ENCODE data around the gene RASAL2. TPM values are rescaled to one million over a fixed set of nuclear protein-coding genes. Genes with fewer than 3 reads are reported as not detected.
"Not testable (repeated sequence)": the region's sequence is repeated elsewhere in the genome, so short reads cannot be mapped to it uniquely, and the experiment has no call there.

Gene RASAL2
- total RNA-seq, 2 experiments from 2014 or later = not detected

GRCh38 chr1:178183796-178184195 lies 89.9 kb downstream of the RASAL2 start:
- DNase-seq = no peak
- H3K27me3 Mint-ChIP-seq = peaks cover 2% of the 10 kb centered on the region
- H3K27ac Mint-ChIP-seq = no peak overlapping the region
- no peaks in the 10 kb centered on the region for H3K36me3 Mint-ChIP-seq (ENCODE audit: low read depth)
- ChIA-PET POLR2A (no interaction called here), CTCF (no interaction called here)
- peaks cover 2% of the 10 kb centered on the region for H3K9me3 Mint-ChIP-seq (ENCODE audit: low read depth)
- ATAC-seq = no peak
- no peaks in the 10 kb centered on the region for H3K4me1 Mint-ChIP-seq
- intact Hi-C loops (cut with DNase I, micrococcal nuclease) = no loop called here
- no peak overlapping the region for H3K4me3 Mint-ChIP-seq

GRCh38 chr1:178188306-178188705 lies 94.4 kb downstream of the RASAL2 start:
- H3K4me3 Mint-ChIP-seq = no peak overlapping the region
- intact Hi-C loops (cut with DNase I, micrococcal nuclease) = no loop called here
- ChIA-PET POLR2A (no interaction called here), CTCF (no interaction called here)
- no peak overlapping the region for H3K27ac Mint-ChIP-seq
- no peaks in the 10 kb centered on the region for H3K4me1 Mint-ChIP-seq
- DNase-seq (no peak), ATAC-seq (no peak)
- H3K27me3 Mint-ChIP-seq = peaks cover 4% of the 10 kb centered on the region
- H3K36me3 Mint-ChIP-seq (ENCODE audit: low read depth) = no peaks in the 10 kb centered on the region
- H3K9me3 Mint-ChIP-seq (ENCODE audit: low read depth) = peaks cover 1% of the 10 kb centered on the region

DNA sequence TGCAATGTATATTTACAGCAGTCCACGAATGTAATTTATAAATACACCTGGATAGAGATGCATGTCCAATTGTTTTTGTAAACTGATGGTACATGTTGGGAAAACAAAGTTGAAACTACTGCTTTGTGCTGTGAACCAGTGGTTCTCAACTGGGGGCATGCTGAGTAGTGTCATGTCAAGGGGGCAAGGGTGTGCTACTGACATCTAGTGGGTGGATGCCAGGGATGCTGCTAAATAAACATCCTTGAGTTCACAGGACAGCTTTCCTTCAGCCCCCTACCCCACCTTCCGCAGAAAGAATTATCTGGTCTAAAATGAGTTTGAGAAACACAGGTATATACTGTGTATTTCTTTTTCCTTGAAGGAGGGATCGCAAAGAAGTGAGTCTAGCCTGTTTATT lies 95.9 kb downstream of the RASAL2 start:
- H3K9me3 Mint-ChIP-seq (ENCODE audit: low read depth) = no peaks in the 10 kb centered on the region
- peak; percentile 8 for DNase-seq
- ChIA-PET POLR2A (no interaction called here), CTCF (no interaction called here)
- no peak overlapping the region for H3K4me3 Mint-ChIP-seq
- H3K4me1 Mint-ChIP-seq = no peaks in the 10 kb centered on the region
- intact Hi-C loops (cut with DNase I, micrococcal nuclease) = no loop called here
- H3K36me3 Mint-ChIP-seq (ENCODE audit: low read depth) = no peaks in the 10 kb centered on the region
- ATAC-seq = no peak
- H3K27me3 Mint-ChIP-seq = peaks cover 4% of the 10 kb centered on the region
- H3K27ac Mint-ChIP-seq = no peak overlapping the region

GRCh38 chr1:178190881-178191280 lies 97.0 kb downstream of the RASAL2 start:
- no peaks in the 10 kb centered on the region for H3K9me3 Mint-ChIP-seq (ENCODE audit: low read depth)
- ChIA-PET POLR2A (no interaction called here), CTCF (interaction anchor here (0.8 kb wide), 1 partner anchor 12 kb away, joined by 3 read pairs; no protein-coding TSS in a partner anchor)
- H3K36me3 Mint-ChIP-seq (ENCODE audit: low read depth) = no peaks in the 10 kb centered on the region
- H3K4me1 Mint-ChIP-seq = no peaks in the 10 kb centered on the region
- intact Hi-C loops (cut with DNase I, micrococcal nuclease) = no loop called here
- H3K4me3 Mint-ChIP-seq = no peak overlapping the region
- DNase-seq (no peak), ATAC-seq (no peak)
- peaks cover 4% of the 10 kb centered on the region for H3K27me3 Mint-ChIP-seq
- H3K27ac Mint-ChIP-seq = no peak overlapping the region

DNA sequence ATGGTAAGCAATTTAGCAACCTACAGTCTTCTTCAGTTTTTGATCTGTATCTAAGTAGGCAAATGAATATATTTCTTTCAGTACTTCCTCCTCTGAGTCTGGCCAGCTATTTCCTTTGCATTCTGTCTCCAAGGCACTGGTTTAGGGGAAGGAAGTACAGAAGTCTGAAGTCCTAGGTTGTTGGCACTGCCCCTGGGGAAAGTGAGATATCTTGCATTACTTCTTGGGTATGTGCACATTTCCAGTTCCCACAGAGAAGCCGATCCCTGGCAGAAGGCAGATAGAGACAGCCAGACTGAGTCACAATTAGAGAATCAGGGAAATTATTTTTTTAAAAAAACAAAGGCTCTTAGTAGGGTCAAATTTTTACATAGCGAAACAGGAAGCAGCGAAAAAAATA lies 98.8 kb downstream of the RASAL2 start:
- CTCF ChIA-PET = no interaction called here
- DNase-seq (no peak), ATAC-seq (no peak)
- peaks cover 2% of the 10 kb centered on the region for H3K27me3 Mint-ChIP-seq
- no peaks in the 10 kb centered on the region for H3K4me1 Mint-ChIP-seq
- intact Hi-C loops (cut with DNase I, micrococcal nuclease) = no loop called here
- no peak overlapping the region for H3K27ac Mint-ChIP-seq
- H3K4me3 Mint-ChIP-seq = no peak overlapping the region
- POLR2A ChIA-PET = no interaction called here
- H3K36me3 Mint-ChIP-seq (ENCODE audit: low read depth) = no peaks in the 10 kb centered on the region
- no peaks in the 10 kb centered on the region for H3K9me3 Mint-ChIP-seq (ENCODE audit: low read depth)

GRCh38 chr1:178196631-178197030 lies 102.7 kb downstream of the RASAL2 start:
- intact Hi-C loops (cut with DNase I, micrococcal nuclease) = no loop called here
- H3K4me1 Mint-ChIP-seq = no peaks in the 10 kb centered on the region

DNA sequence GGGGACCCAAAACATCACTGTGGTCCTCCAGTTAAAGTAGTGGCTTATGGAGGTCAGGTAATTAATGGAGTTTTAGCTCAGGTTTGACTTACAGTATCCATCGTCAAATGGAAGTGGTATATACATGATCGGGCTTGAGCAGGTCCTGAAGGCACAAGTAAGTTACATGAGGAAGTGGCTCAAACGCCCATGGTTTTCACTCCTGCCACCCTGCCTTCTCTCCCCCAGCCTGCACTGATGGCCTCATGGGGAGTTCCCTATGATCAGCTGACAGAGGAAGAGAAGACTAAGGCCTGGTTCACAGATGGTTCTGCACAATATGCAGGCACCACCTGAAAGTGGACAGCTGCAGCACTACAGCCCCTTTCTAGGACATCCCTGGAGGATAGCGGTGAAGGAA lies 108.2 kb downstream of the RASAL2 start:
- H3K27me3 Mint-ChIP-seq; H3K4me3 Mint-ChIP-seq; H3K36me3 Mint-ChIP-seq (ENCODE audit: low read depth); H3K4me1 Mint-ChIP-seq; intact Hi-C loops (cut with DNase I, micrococcal nuclease); ATAC-seq; H3K27ac Mint-ChIP-seq; CTCF ChIA-PET; DNase-seq; POLR2A ChIA-PET: not testable (repeated sequence)
- H3K9me3 Mint-ChIP-seq (ENCODE audit: low read depth) = peaks cover 14% of the 10 kb centered on the region

More at GRCh38 chr1:178196631-178197030, 102.7 kb downstream of the RASAL2 start:
- DNase-seq (no peak), ATAC-seq (no peak)
- ChIA-PET POLR2A (no interaction called here), CTCF (no interaction called here)
- H3K27ac Mint-ChIP-seq = no peak overlapping the region
- no peak overlapping the region for H3K4me3 Mint-ChIP-seq
- H3K9me3 Mint-ChIP-seq (ENCODE audit: low read depth) = peaks cover 6% of the 10 kb centered on the region
- peaks cover 2% of the 10 kb centered on the region for H3K27me3 Mint-ChIP-seq
- H3K36me3 Mint-ChIP-seq (ENCODE audit: low read depth) = no peaks in the 10 kb centered on the region

- POLR2A ChIA-PET; intact Hi-C loops (cut with DNase I, micrococcal nuclease): not testable (repeated sequence)
- peaks cover 14% of the 10 kb centered on the region for H3K9me3 Mint-ChIP-seq (ENCODE audit: low read depth)
Measured at GRCh38 chr1:178202546-178202945, 108.6 kb downstream of the RASAL2 start.

DNA sequence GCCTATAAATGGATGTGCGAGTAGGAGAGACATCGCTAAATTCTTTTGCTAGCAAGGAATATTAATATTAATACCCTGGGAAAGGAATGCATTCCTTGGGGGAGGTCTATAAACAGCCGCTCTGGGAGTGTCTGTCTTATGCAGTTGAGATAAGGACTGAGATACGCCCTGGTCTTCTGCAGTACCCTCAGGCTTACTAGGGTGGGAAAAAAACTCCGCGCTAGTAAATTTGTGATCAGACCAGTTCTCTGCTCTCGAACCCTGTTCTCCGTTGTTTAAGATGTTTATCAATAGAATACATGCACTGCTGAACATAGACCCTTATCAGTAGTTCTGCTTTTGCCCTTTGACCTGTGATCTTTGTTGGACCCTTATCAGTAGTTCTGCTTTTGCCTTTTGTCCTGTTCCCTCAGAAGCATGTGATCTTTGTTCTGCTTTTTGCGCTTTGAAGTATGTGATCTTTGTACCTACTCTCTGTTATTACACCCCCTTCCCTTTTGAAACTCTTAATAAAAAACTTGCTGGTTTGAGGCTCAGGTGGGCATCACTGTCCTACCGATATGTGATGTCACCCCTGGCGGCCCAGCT lies 114.5 kb downstream of the RASAL2 start:
- H3K4me3 Mint-ChIP-seq; H3K4me1 Mint-ChIP-seq; H3K27me3 Mint-ChIP-seq; CTCF ChIA-PET; ATAC-seq; DNase-seq; intact Hi-C loops (cut with DNase I, micrococcal nuclease); H3K27ac Mint-ChIP-seq; POLR2A ChIA-PET; H3K36me3 Mint-ChIP-seq (ENCODE audit: low read depth): not testable (repeated sequence)
- peaks cover 35% of the 10 kb centered on the region for H3K9me3 Mint-ChIP-seq (ENCODE audit: low read depth)

More at GRCh38 chr1:178202546-178202945, 108.6 kb downstream of the RASAL2 start:
- CTCF ChIA-PET; H3K36me3 Mint-ChIP-seq (ENCODE audit: low read depth); DNase-seq; H3K27ac Mint-ChIP-seq; H3K27me3 Mint-ChIP-seq; ATAC-seq; H3K4me1 Mint-ChIP-seq; H3K4me3 Mint-ChIP-seq: not testable (repeated sequence)

GRCh38 chr1:178209935-178210334 lies 116.0 kb downstream of the RASAL2 start:
- ATAC-seq = no peak
- Mint-ChIP-seq H3K36me3 (ENCODE audit: low read depth) (no peaks in the 10 kb centered on the region), H3K27ac (no peak overlapping the region), H3K9me3 (ENCODE audit: low read depth) (peaks cover 33% of the 10 kb centered on the region), H3K27me3 (no peaks in the 10 kb centered on the region), H3K4me1 (no peaks in the 10 kb centered on the region), H3K4me3 (no peak overlapping the region)
- ChIA-PET POLR2A (no interaction called here), CTCF (no interaction called here)
- no peak for DNase-seq
- intact Hi-C loops (cut with DNase I, micrococcal nuclease) = no loop called here

- Mint-ChIP-seq H3K27ac (no peak overlapping the region), H3K36me3 (ENCODE audit: low read depth) (no peaks in the 10 kb centered on the region), H3K4me3 (no peak overlapping the region), H3K9me3 (ENCODE audit: low read depth) (peaks cover 2% of the 10 kb centered on the region), H3K27me3 (no peaks in the 10 kb centered on the region), H3K4me1 (no peaks in the 10 kb centered on the region)
- ChIA-PET POLR2A (no interaction called here), CTCF (no interaction called here)
- ATAC-seq (no peak), DNase-seq (no peak)
- intact Hi-C loops (cut with DNase I, micrococcal nuclease) = no loop called here
Measured at GRCh38 chr1:178218550-178218949, 124.6 kb downstream of the RASAL2 start.

DNA sequence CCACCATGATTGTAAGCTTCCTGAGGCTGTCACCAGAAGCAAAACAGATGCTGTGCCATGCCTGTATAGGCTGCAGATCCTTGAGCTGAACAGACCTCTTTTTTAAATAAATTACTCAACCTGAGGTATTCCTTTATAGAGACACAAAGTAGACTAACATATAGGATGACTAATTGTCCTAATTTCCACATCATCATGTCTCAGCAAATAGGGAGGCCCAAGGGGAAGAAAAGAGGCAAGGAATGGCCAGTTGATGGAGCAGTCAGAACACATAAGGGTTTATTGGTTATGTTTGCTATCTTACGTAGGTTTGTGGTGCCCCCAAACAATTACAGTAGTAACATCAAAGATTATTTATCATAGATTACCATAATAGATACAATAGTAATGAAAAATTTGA lies 126.2 kb downstream of the RASAL2 start:
- Mint-ChIP-seq H3K36me3 (ENCODE audit: low read depth) (no peaks in the 10 kb centered on the region), H3K4me1 (no peaks in the 10 kb centered on the region), H3K27ac (no peak overlapping the region), H3K9me3 (ENCODE audit: low read depth) (peaks cover 4% of the 10 kb centered on the region), H3K4me3 (no peak overlapping the region), H3K27me3 (no peaks in the 10 kb centered on the region)
- ATAC-seq (no peak), DNase-seq (no peak)
- intact Hi-C loops (cut with DNase I, micrococcal nuclease) = no loop called here
- POLR2A ChIA-PET = no interaction called here
- CTCF ChIA-PET = interaction anchor here (0.9 kb wide), 1 partner anchor 17 kb away, joined by 3 read pairs; no protein-coding TSS in a partner anchor

DNA sequence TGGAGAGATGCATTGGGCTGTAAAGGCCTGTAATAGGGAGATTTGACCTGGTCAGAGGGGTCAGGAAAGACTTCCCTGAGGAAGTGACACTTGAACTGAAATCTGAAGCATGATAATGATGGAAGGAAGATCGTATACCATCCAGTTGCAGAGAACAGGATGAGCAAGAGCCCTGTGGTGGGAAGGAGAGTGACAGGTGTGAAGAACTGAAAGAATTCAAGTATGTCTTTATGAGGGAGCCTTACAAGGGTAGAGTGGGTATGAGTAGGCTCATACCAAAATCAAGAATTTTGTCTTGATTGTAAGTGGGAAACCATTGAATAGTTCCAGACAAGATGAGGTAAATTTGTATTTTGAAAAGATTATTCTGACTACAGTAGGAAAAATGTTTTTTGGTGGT lies 129.4 kb downstream of the RASAL2 start:
- DNase-seq (no peak), ATAC-seq (no peak)
- ChIA-PET POLR2A (no interaction called here), CTCF (interaction anchor here (0.5 kb wide), 1 partner anchor 60 kb away, joined by 3 read pairs; no protein-coding TSS in a partner anchor)
- Mint-ChIP-seq H3K36me3 (ENCODE audit: low read depth) (no peaks in the 10 kb centered on the region), H3K4me3 (no peak overlapping the region), H3K4me1 (no peaks in the 10 kb centered on the region), H3K9me3 (ENCODE audit: low read depth) (peaks cover 6% of the 10 kb centered on the region), H3K27ac (no peak overlapping the region), H3K27me3 (peaks cover 5% of the 10 kb centered on the region)
- intact Hi-C loops (cut with DNase I, micrococcal nuclease) = no loop called here
